Measurements from ENCODE around the gene CD99L2. TPM values are rescaled to one million over a fixed set of nuclear protein-coding genes. Genes with fewer than 3 reads are reported as not detected.

The CD99L2 gene
- total RNA-seq, 6 experiments from 2014 or later, result 53.9 to 67.1 (median 56.4) TPM

DNA sequence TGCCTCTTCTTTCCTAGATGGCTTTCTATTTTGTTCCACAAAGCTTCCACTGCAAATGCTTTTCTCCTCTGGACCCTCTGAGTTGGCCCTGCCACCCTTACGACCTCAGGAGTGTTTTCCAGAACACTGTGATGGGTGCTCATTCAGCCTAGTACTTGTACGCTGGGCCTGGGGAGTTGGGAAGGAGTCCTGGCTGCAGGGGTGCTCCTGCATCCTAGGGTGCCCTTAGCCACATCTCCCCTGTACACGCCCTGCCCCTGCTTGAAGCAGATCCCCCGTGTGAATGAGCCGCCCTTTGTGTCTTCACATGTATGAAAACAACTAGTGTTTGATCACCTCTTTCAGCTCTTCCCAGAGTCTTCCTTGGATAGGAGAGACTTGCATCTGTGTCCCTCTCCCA is 141.1 kb downstream of the CD99L2 start:
- Mint-ChIP-seq H3K4me1 (ENCODE audit: low read depth) (no peaks in the 10 kb centered on the region), H3K9me3 (no peaks in the 10 kb centered on the region), H3K36me3 (ENCODE audit: low read depth) (peaks cover 8% of the 10 kb centered on the region), H3K4me3 (no peak overlapping the region), H3K27ac (no peak overlapping the region), H3K27me3 (ENCODE audit: insufficient read depth) (peaks cover 3% of the 10 kb centered on the region; the same call in 1 of the 2 replicates)
- TF ChIP-seq, protein P1, sequence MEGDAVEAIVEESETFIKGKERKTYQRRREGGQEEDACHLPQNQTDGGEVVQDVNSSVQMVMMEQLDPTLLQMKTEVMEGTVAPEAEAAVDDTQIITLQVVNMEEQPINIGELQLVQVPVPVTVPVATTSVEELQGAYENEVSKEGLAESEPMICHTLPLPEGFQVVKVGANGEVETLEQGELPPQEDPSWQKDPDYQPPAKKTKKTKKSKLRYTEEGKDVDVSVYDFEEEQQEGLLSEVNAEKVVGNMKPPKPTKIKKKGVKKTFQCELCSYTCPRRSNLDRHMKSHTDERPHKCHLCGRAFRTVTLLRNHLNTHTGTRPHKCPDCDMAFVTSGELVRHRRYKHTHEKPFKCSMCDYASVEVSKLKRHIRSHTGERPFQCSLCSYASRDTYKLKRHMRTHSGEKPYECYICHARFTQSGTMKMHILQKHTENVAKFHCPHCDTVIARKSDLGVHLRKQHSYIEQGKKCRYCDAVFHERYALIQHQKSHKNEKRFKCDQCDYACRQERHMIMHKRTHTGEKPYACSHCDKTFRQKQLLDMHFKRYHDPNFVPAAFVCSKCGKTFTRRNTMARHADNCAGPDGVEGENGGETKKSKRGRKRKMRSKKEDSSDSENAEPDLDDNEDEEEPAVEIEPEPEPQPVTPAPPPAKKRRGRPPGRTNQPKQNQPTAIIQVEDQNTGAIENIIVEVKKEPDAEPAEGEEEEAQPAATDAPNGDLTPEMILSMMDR (IDR thresholded peaks at IDR 0.05), result no peak
- DNase-seq, result no peak

DNA sequence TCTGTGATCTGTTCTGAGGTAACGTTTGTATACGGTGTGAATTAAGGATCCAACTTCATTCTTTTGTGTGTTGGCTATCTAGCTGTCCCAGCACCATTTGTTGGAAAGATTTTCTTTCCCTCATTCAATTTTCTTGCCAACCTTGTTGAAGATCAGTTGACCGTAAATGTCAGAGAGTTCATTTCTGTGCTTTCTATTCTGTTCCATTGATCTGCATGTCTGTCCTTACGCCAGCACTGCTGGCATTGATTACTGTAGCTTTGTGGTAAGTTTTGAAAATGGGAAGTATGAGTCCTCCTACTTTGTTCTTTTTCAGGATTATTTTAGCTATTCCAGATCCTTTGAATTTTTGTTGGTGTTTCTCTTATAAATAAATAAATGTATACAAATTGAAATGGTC is 144.5 kb downstream of the CD99L2 start:
- no peaks in the 10 kb centered on the region for H3K9me3 Mint-ChIP-seq
- no peak for DNase-seq
- TF ChIP-seq, protein P1 (IDR thresholded peaks at IDR 0.05), result no peak
- peaks cover 8% of the 10 kb centered on the region for H3K36me3 Mint-ChIP-seq (ENCODE audit: low read depth)
- H3K27me3 Mint-ChIP-seq (ENCODE audit: insufficient read depth), result peaks cover 3% of the 10 kb centered on the region; the same call in 1 of the 2 replicates
- no peak overlapping the region for H3K4me3 Mint-ChIP-seq
- no peak overlapping the region for H3K27ac Mint-ChIP-seq
- H3K4me1 Mint-ChIP-seq (ENCODE audit: low read depth), result no peaks in the 10 kb centered on the region

DNA sequence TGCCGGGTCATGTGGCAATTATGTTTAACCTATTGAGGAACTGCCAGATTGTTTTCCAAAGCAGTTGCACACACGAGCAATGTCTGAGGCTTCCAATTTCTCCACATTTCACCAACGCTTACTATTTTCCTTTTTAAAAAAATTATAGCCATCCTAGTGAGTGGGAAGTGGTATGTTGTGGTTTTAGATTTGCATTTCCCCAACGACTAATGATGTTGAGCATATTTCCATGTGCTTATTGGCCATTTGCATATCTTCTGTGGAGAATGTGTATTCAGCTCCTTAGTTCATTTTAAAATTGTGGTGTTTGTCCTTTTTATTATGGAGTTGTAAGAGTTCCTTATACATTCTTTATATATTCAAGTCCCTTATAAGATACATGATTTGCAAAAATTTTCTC is 145.1 kb downstream of the CD99L2 start:
- no peak overlapping the region for H3K4me3 Mint-ChIP-seq
- H3K9me3 Mint-ChIP-seq, result no peaks in the 10 kb centered on the region
- no peak for DNase-seq
- no peak overlapping the region for H3K27ac Mint-ChIP-seq
- TF ChIP-seq, protein P1 (IDR thresholded peaks at IDR 0.05), result no peak
- H3K4me1 Mint-ChIP-seq (ENCODE audit: low read depth), result no peaks in the 10 kb centered on the region
- H3K36me3 Mint-ChIP-seq (ENCODE audit: low read depth), result peaks cover 4% of the 10 kb centered on the region
- peaks cover 3% of the 10 kb centered on the region; the same call in 1 of the 2 replicates for H3K27me3 Mint-ChIP-seq (ENCODE audit: insufficient read depth)

DNA sequence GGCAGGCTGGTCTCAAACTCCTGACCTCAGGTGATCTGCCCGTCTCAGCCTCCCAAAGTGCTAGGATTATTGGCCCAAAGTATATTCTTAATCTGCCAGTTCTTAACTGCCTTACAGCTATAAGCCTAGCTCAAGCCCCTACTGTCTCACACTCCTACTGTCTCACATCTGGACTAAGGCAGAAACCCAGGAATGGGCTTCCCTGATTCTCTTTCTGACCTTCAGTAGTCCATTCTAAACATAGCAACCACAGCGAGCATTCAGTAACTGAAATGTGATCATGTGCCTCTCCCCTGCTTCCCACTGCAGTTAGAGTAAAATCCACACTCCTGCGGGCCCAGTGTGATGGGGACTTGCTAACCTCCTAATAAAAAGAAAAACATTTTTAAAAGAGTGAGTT is 146.3 kb downstream of the CD99L2 start:
- DNase-seq, result no peak
- Mint-ChIP-seq H3K36me3 (ENCODE audit: low read depth) (peaks cover 4% of the 10 kb centered on the region), H3K27ac (no peak overlapping the region), H3K27me3 (ENCODE audit: insufficient read depth) (no peaks in the 10 kb centered on the region), H3K4me1 (ENCODE audit: low read depth) (no peaks in the 10 kb centered on the region), H3K4me3 (no peak overlapping the region), H3K9me3 (no peaks in the 10 kb centered on the region)
- TF ChIP-seq, protein P1 (IDR thresholded peaks at IDR 0.05), result no peak

DNA sequence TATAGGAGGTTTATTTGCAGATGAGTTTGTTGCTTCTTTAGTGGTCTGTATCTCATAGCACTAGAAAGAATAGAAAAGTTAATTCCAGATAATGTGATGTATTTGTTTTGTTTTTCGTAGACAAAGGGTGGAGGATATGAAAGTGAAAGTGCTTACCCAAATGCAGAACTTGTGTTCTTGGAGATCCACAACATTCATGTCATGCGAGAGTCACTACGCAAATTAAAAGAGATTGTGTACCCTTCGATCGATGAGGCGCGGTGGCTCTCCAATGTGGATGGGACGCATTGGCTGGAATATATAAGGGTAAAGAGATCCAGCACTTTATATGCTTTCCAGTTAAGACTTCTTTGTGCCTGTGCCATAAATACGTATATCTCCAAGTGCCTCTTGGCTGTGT is 162.0 kb downstream of the CD99L2 start:
- Mint-ChIP-seq H3K27ac (no peak overlapping the region), H3K36me3 (ENCODE audit: low read depth) (peaks cover 33% of the 10 kb centered on the region), H3K4me3 (no peak overlapping the region), H3K9me3 (no peaks in the 10 kb centered on the region), H3K4me1 (ENCODE audit: low read depth) (peaks cover 9% of the 10 kb centered on the region), H3K27me3 (ENCODE audit: insufficient read depth) (no peaks in the 10 kb centered on the region)
- no peak for DNase-seq
- TF ChIP-seq, protein P1 (IDR thresholded peaks at IDR 0.05), result no peak

DNA sequence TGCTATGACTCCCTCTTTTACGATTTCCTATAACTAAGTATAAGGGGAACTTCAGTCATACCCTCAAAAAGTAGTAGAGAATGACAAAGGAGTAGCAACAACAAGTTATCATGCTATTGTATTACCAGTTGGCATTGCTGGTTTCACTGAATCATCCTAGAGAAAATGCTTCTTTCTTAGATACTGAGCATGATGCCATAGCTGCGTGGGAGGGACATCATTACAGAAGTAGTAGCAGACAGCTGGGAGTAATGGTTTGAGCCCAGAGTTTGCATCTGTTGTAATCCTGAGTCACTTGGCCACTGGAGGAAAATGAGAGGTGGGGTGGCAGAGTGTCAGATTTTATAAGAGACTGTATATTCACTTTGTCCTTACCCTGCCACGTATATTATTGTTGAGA is 166.7 kb downstream of the CD99L2 start:
- Mint-ChIP-seq H3K27ac (peak overlapping the region; percentile 77), H3K4me1 (ENCODE audit: low read depth) (peaks cover 24% of the 10 kb centered on the region), H3K9me3 (no peaks in the 10 kb centered on the region), H3K4me3 (no peak overlapping the region; the same call in 1 of the 2 replicates), H3K27me3 (ENCODE audit: insufficient read depth) (no peaks in the 10 kb centered on the region), H3K36me3 (ENCODE audit: low read depth) (peaks cover 21% of the 10 kb centered on the region)
- DNase-seq, result peak; percentile 85
- TF ChIP-seq, protein P1 (IDR thresholded peaks at IDR 0.05), result no peak

Measured in HFFc6 (cell line).